ENCODE data around the gene RAB43. TPM values are rescaled to one million over a fixed set of nuclear protein-coding genes. Genes with fewer than 3 reads are reported as not detected.
"Not testable (repeated sequence)": the region's sequence is repeated elsewhere in the genome, so short reads cannot be mapped to it uniquely, and the experiment has no call there.

The RAB43 gene
- polyA plus RNA-seq, 1 of the 3 experiments (the other 2 are of a cell fraction): 9.5 TPM

GRCh38 chr3:129095285-129095684 lies 26.3 kb downstream of the RAB43 start:
- Histone ChIP-seq H2AFZ (ENCODE audit: low read depth) (no peak overlapping the region), H3K4me1 (ENCODE audit: control insufficient read depth in 1 of 2, insufficient read depth in 2 of 2, low read depth in 1 of 2, low read length in 1 of 2) (no peaks in the 10 kb centered on the region), H3F3A (replicated peaks; ENCODE audit: insufficient read depth) (no peaks in the 10 kb centered on the region), H3K27ac (ENCODE audit: low read depth in 2 of 2, low read length in 1 of 2) (no peak overlapping the region), H3K9me3 (no peaks in the 10 kb centered on the region), H3K9me2 (no peaks in the 10 kb centered on the region), H3K27me3 (ENCODE audit: insufficient read depth) (no peaks in the 10 kb centered on the region), H3K79me2 (ENCODE audit: insufficient read depth) (peaks cover 32% of the 10 kb centered on the region), H3K4me2 (no peak overlapping the region), H4K20me1 (ENCODE audit: insufficient read depth) (peaks cover 18% of the 10 kb centered on the region), H3K9ac (no peak overlapping the region), H3K4me3 (ENCODE audit: low read depth in 2 of 2, low read length in 1 of 2) (no peak overlapping the region), H3K36me3 (replicated peaks in 1 of 2; ENCODE audit: control insufficient read depth in 1 of 2, insufficient read depth in 2 of 2, low read length in 1 of 2) (peaks cover 6 to 11% of the 10 kb centered on the region in 2 experiments)
- CTCF ChIA-PET: interaction anchor here (1.1 to 2.8 kb wide), 3 partner anchors 11 to 125 kb away, joined by 3 to 15 read pairs (median 8); no protein-coding TSS in a partner anchor
- no peak for TF ChIP-seq TAF1 (IDR thresholded peaks at IDR 0.05; ENCODE audit: borderline replicate concordance, low read depth, low read length)
- TF ChIP-seq YY1 (IDR thresholded peaks at IDR 0.05; ENCODE audit: low read depth): no peak
- TF ChIP-seq ZBTB33 (IDR thresholded peaks at IDR 0.05; ENCODE audit: borderline replicate concordance, low read depth): no peak
- TF ChIP-seq MAX (IDR thresholded peaks at IDR 0.05; ENCODE audit: low read depth): no peak
- no peak for TF ChIP-seq RAD21 (IDR thresholded peaks at IDR 0.05; ENCODE audit: low read length)
- TF ChIP-seq USF1 (IDR thresholded peaks at IDR 0.05; ENCODE audit: borderline replicate concordance, low read depth): no peak
- TF ChIP-seq GABPA (IDR thresholded peaks at IDR 0.05; ENCODE audit: low read depth): no peak
- no peak for TF ChIP-seq ELF1 (IDR thresholded peaks at IDR 0.05)
- TF ChIP-seq JUND (IDR thresholded peaks at IDR 0.05): no peak
- no peak for TF ChIP-seq IRF3 (IDR thresholded peaks at IDR 0.05; ENCODE audit: low read depth, low read length)
- POLR2A ChIA-PET: no interaction called here
- WGBS (ENCODE audit: low lambda C conversion rate): 92% methylated on average over 5 of the region's 10 CpGs
- DNase-seq: no peak

GRCh38 chr3:129088312-129088711 lies 33.3 kb downstream of the RAB43 start:
- H4K20me1 ChIP-seq (ENCODE audit: insufficient read depth); H3K9me3 ChIP-seq; H3K4me3 ChIP-seq (ENCODE audit: low read depth in 2 of 2, low read length in 1 of 2); POLR2A ChIA-PET; H3K9me2 ChIP-seq; H3F3A ChIP-seq (replicated peaks; ENCODE audit: insufficient read depth); CTCF ChIA-PET; H3K36me3 ChIP-seq (replicated peaks in 1 of 2; ENCODE audit: control insufficient read depth in 1 of 2, insufficient read depth in 2 of 2, low read length in 1 of 2); DNase-seq; H3K4me1 ChIP-seq (ENCODE audit: control insufficient read depth in 1 of 2, insufficient read depth in 2 of 2, low read depth in 1 of 2, low read length in 1 of 2); H3K79me2 ChIP-seq (ENCODE audit: insufficient read depth); H2AFZ ChIP-seq (ENCODE audit: low read depth); H3K27me3 ChIP-seq (ENCODE audit: insufficient read depth); H3K9ac ChIP-seq; H3K27ac ChIP-seq (ENCODE audit: low read depth in 2 of 2, low read length in 1 of 2); H3K4me2 ChIP-seq: not testable (repeated sequence)
- WGBS (ENCODE audit: low lambda C conversion rate): no CpG with 5 or more reads among the region's 6 CpGs
